Measurements from ENCODE around the gene LMLN. TPM values are rescaled to one million over a fixed set of nuclear protein-coding genes. Genes with fewer than 3 reads are reported as not detected.

Gene LMLN
- total and polyA plus RNA-seq, 2 of the 8 experiments (the other 6 are each of a cell fraction or from before 2014, with no cell fraction given), result 3.9 to 5.0 TPM

DNA sequence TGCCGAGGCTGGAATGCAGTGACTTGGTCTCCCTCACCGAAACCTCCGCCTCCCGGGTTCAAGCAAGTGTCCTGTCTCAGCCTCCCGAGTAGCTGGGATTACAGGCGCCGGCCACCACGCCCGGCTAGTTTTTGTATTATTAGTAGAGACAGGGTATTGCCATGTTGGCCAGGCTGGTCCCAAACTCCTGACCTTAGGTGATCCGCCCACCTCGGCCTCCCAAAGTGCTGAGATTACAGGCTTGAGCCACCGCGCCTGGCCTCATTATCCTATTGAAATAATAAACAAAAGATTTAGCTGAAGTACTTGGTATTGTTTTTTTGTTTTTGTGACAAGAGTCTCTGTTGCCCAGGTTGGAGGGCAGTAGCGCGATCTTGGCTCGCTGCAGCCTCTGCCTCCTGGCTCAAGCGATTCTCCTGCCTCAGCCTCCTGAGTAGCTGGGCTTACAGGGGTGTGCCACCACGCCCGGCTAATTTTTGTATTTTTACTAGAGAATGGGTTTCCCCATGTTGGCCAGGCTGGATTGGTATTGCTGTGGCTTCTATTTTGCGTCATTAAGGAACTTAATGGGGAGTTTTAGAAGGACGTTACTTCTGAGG, 8.5 kb upstream of the LMLN start (continued):
- TF ChIP-seq, protein P1, sequence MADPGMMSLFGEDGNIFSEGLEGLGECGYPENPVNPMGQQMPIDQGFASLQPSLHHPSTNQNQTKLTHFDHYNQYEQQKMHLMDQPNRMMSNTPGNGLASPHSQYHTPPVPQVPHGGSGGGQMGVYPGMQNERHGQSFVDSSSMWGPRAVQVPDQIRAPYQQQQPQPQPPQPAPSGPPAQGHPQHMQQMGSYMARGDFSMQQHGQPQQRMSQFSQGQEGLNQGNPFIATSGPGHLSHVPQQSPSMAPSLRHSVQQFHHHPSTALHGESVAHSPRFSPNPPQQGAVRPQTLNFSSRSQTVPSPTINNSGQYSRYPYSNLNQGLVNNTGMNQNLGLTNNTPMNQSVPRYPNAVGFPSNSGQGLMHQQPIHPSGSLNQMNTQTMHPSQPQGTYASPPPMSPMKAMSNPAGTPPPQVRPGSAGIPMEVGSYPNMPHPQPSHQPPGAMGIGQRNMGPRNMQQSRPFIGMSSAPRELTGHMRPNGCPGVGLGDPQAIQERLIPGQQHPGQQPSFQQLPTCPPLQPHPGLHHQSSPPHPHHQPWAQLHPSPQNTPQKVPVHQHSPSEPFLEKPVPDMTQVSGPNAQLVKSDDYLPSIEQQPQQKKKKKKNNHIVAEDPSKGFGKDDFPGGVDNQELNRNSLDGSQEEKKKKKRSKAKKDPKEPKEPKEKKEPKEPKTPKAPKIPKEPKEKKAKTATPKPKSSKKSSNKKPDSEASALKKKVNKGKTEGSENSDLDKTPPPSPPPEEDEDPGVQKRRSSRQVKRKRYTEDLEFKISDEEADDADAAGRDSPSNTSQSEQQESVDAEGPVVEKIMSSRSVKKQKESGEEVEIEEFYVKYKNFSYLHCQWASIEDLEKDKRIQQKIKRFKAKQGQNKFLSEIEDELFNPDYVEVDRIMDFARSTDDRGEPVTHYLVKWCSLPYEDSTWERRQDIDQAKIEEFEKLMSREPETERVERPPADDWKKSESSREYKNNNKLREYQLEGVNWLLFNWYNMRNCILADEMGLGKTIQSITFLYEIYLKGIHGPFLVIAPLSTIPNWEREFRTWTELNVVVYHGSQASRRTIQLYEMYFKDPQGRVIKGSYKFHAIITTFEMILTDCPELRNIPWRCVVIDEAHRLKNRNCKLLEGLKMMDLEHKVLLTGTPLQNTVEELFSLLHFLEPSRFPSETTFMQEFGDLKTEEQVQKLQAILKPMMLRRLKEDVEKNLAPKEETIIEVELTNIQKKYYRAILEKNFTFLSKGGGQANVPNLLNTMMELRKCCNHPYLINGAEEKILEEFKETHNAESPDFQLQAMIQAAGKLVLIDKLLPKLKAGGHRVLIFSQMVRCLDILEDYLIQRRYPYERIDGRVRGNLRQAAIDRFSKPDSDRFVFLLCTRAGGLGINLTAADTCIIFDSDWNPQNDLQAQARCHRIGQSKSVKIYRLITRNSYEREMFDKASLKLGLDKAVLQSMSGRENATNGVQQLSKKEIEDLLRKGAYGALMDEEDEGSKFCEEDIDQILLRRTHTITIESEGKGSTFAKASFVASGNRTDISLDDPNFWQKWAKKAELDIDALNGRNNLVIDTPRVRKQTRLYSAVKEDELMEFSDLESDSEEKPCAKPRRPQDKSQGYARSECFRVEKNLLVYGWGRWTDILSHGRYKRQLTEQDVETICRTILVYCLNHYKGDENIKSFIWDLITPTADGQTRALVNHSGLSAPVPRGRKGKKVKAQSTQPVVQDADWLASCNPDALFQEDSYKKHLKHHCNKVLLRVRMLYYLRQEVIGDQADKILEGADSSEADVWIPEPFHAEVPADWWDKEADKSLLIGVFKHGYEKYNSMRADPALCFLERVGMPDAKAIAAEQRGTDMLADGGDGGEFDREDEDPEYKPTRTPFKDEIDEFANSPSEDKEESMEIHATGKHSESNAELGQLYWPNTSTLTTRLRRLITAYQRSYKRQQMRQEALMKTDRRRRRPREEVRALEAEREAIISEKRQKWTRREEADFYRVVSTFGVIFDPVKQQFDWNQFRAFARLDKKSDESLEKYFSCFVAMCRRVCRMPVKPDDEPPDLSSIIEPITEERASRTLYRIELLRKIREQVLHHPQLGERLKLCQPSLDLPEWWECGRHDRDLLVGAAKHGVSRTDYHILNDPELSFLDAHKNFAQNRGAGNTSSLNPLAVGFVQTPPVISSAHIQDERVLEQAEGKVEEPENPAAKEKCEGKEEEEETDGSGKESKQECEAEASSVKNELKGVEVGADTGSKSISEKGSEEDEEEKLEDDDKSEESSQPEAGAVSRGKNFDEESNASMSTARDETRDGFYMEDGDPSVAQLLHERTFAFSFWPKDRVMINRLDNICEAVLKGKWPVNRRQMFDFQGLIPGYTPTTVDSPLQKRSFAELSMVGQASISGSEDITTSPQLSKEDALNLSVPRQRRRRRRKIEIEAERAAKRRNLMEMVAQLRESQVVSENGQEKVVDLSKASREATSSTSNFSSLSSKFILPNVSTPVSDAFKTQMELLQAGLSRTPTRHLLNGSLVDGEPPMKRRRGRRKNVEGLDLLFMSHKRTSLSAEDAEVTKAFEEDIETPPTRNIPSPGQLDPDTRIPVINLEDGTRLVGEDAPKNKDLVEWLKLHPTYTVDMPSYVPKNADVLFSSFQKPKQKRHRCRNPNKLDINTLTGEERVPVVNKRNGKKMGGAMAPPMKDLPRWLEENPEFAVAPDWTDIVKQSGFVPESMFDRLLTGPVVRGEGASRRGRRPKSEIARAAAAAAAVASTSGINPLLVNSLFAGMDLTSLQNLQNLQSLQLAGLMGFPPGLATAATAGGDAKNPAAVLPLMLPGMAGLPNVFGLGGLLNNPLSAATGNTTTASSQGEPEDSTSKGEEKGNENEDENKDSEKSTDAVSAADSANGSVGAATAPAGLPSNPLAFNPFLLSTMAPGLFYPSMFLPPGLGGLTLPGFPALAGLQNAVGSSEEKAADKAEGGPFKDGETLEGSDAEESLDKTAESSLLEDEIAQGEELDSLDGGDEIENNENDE (IDR thresholded peaks at IDR 0.05; ENCODE audit: insufficient replicate concordance, low read length), result no peak
- TF ChIP-seq KDM1A (IDR thresholded peaks at IDR 0.05; ENCODE audit: borderline replicate concordance, low read length) (no peak), CREB1 (IDR thresholded peaks at IDR 0.05) (no peak), SIX5 (IDR thresholded peaks at IDR 0.05; ENCODE audit: low read depth, low read length) (no peak), CHD1 (IDR thresholded peaks at IDR 0.05; ENCODE audit: low read depth, low read length) (no peak), SIN3A (conservative IDR thresholded peaks at IDR 0.05 in 1 of 2, IDR thresholded peaks at IDR 0.05 in 1 of 2; ENCODE audit: low read depth in 1 of 2, low read length in 2 of 2) (no peak)

Data from H1 (cell line).